Liver (tissue), 9 donors: Measurements from ENCODE around the gene ITLN2. TPM values are rescaled to one million over a fixed set of nuclear protein-coding genes. Genes with fewer than 3 reads are reported as not detected.

Source experiments
- DNase-seq: peaks from one replicate; pipeline ENCODE4 v3.0.0-alpha.2; 2017; ENCODE audit warnings: low spot score
- H3K27ac ChIP-seq, 2 donors: one replicate each; pipeline ENCODE4 v1.7.0; 2013; ENCODE audit warnings: inconsistent platforms in 2 of 2, low read length in 2 of 2, control low read depth in 1 of 2, low read depth in 1 of 2, mild to moderate bottlenecking in 1 of 2
- H3K27me3 ChIP-seq, 4 donors: one replicate each; pipeline versions ENCODE4 v1.6.1 to v1.7.0; 2013; ENCODE audit warnings: low read length in 3 of 4, inconsistent platforms in 1 of 4, mild to moderate bottlenecking in 1 of 4, moderate library complexity in 1 of 4; ENCODE audit not compliant: control insufficient read depth in 4 of 4, insufficient read depth in 4 of 4
- H3K36me3 ChIP-seq, 4 donors: one replicate each; pipeline versions ENCODE4 v1.6.1 to v1.7.0; 2013; ENCODE audit warnings: low read length in 3 of 4, mild to moderate bottlenecking in 3 of 4, low read depth in 1 of 4, moderate library complexity in 1 of 4; ENCODE audit not compliant: control insufficient read depth in 4 of 4, insufficient read depth in 3 of 4
- H3K4me1 ChIP-seq, 4 donors: one replicate each; pipeline versions ENCODE4 v1.6.1 to v1.7.0; 2013; ENCODE audit warnings: low read length in 3 of 4, mild to moderate bottlenecking in 3 of 4, moderate library complexity in 1 of 4; ENCODE audit not compliant: control insufficient read depth in 4 of 4, insufficient read depth in 4 of 4
- H3K4me3 ChIP-seq, 3 donors: one replicate each; pipeline versions ENCODE4 v1.6.1 to v1.7.0; 2013; ENCODE audit warnings: low read length in 3 of 3, control low read depth in 1 of 3, low read depth in 1 of 3, mild to moderate bottlenecking in 1 of 3
- H3K9ac ChIP-seq, 2 donors: one replicate each; pipeline ENCODE4 v1.7.0; 2013; ENCODE audit warnings: low read length in 2 of 2, mild to moderate bottlenecking in 2 of 2, moderate library complexity in 2 of 2, control low read depth in 1 of 2, low read depth in 1 of 2
- H3K9me3 ChIP-seq, 4 donors: one replicate each; pipeline versions ENCODE4 v1.6.1 to v1.7.0; 2013; ENCODE audit warnings: low read length in 3 of 4; ENCODE audit not compliant: control insufficient read depth in 4 of 4
- ATF3 ChIP-seq: IDR thresholded peaks from 2 replicates; pipeline ENCODE4 v1.6.1; 2016; ENCODE audit warnings: antibody characterized with exemption
- EGR1 ChIP-seq, 2 donors: IDR thresholded peaks; 2 replicates each; pipeline ENCODE4 v1.6.1; 2016 to 2018; ENCODE audit warnings: antibody characterized with exemption in 2 of 2, low read depth in 2 of 2
- FOXA1 ChIP-seq: IDR thresholded peaks from 2 replicates; pipeline ENCODE4 v1.6.1; 2016; ENCODE audit warnings: antibody characterized with exemption
- FOXA2 ChIP-seq: IDR thresholded peaks from 2 replicates; pipeline ENCODE4 v1.6.1; 2016; ENCODE audit warnings: antibody characterized with exemption
- GABPA ChIP-seq, 2 donors: IDR thresholded peaks in 1 of 2; conservative IDR thresholded peaks in 1 of 2; 2 replicates each; pipeline ENCODE4 v1.6.1; 2016; ENCODE audit warnings: antibody characterized with exemption in 2 of 2, mild to moderate bottlenecking in 1 of 2, moderate library complexity in 1 of 2
- HNF4A ChIP-seq, 2 donors: conservative IDR thresholded peaks; 2 replicates each; pipeline ENCODE4 v1.6.1; 2016; ENCODE audit warnings: antibody characterized with exemption in 2 of 2, mild to moderate bottlenecking in 2 of 2
- HNF4G ChIP-seq: IDR thresholded peaks from 2 replicates; pipeline ENCODE4 v1.6.1; 2016; ENCODE audit warnings: antibody characterized with exemption
- JUND ChIP-seq, 2 donors: IDR thresholded peaks; 2 replicates each; pipeline ENCODE4 v1.6.1; 2016; ENCODE audit warnings: antibody characterized with exemption in 2 of 2
- NR2F2 ChIP-seq: IDR thresholded peaks from 2 replicates; pipeline ENCODE4 v1.6.1; 2016; ENCODE audit warnings: antibody characterized with exemption
- RAD21 ChIP-seq, 2 donors: IDR thresholded peaks; 2 replicates each; pipeline ENCODE4 v1.6.1; 2016; ENCODE audit warnings: antibody characterized with exemption in 2 of 2, mild to moderate bottlenecking in 2 of 2
- REST ChIP-seq: IDR thresholded peaks from 2 replicates; pipeline ENCODE4 v1.6.1; 2016; ENCODE audit warnings: antibody characterized with exemption, mild to moderate bottlenecking
- RXRA ChIP-seq, 2 donors: IDR thresholded peaks; 2 replicates each; pipeline ENCODE4 v1.6.1; 2017 to 2018; ENCODE audit warnings: antibody characterized with exemption in 2 of 2, mild to moderate bottlenecking in 1 of 2
- SP1 ChIP-seq: IDR thresholded peaks from 2 replicates; pipeline ENCODE4 v1.6.1; 2018; ENCODE audit warnings: antibody characterized with exemption, mild to moderate bottlenecking
- TAF1 ChIP-seq: conservative IDR thresholded peaks from 2 replicates; pipeline ENCODE4 v1.6.1; 2016; ENCODE audit warnings: antibody characterized with exemption, mild to moderate bottlenecking
- YY1 ChIP-seq: IDR thresholded peaks from 2 replicates; pipeline ENCODE4 v1.6.1; 2016; ENCODE audit warnings: antibody characterized with exemption, mild to moderate bottlenecking
- ZBTB33 ChIP-seq: IDR thresholded peaks from 2 replicates; pipeline ENCODE4 v1.6.1; 2016; ENCODE audit warnings: antibody characterized with exemption
- WGBS: extraction: QIAGEN DNeasy Blood & Tissue Kit; methylation state at CpG from one replicate; pipeline ENCODE4 v1.1.7; 2013; 5-methylcytosine and 5-hydroxymethylcytosine counted together
- polyA plus RNA-seq, 2 donors: library from polyadenylated mRNA; stranded (reverse) in 1 of 2; unstranded in 1 of 2; fragments of 200-250 nt in 1 of 2; fragments of >200 nt in 1 of 2; fragmentation: Nextera tagmentation in 1 of 2; extraction: Ambion mirVana in 1 of 2; gene quantifications; one replicate each; pipeline versions ENCODE4 v1.2.1 to v1.2.3, GENCODE V29; 2013 to 2015
- total RNA-seq, 2 donors: library from RNA; depleted of rRNA; stranded (reverse); fragments of >200 nt; gene quantifications; one replicate each; pipeline ENCODE4 v1.2.3, GENCODE V29; 2014
- TF ChIP-seq, protein P1 (sequence below): fragments of 150-350 bp; IDR thresholded peaks from 2 replicates; pipeline ENCODE4 v1.5.1; 2017; ENCODE audit warnings: improper control_type of control experiment, low read depth, low read length; ENCODE audit not compliant: missing input control
- donor health status: healthy.
- donor health status: healthy.
- donor health status: healthy.
- donor health status: healthy.
- donor health status: healthy.

Gene ITLN2
- total RNA-seq (under 1 TPM in 1 of 2 donors, not detected in 1; 0.50 TPM), polyA plus RNA-seq (under 1 TPM in 1 of 2 donors, not detected in 1; 0.12 TPM)

DNA sequence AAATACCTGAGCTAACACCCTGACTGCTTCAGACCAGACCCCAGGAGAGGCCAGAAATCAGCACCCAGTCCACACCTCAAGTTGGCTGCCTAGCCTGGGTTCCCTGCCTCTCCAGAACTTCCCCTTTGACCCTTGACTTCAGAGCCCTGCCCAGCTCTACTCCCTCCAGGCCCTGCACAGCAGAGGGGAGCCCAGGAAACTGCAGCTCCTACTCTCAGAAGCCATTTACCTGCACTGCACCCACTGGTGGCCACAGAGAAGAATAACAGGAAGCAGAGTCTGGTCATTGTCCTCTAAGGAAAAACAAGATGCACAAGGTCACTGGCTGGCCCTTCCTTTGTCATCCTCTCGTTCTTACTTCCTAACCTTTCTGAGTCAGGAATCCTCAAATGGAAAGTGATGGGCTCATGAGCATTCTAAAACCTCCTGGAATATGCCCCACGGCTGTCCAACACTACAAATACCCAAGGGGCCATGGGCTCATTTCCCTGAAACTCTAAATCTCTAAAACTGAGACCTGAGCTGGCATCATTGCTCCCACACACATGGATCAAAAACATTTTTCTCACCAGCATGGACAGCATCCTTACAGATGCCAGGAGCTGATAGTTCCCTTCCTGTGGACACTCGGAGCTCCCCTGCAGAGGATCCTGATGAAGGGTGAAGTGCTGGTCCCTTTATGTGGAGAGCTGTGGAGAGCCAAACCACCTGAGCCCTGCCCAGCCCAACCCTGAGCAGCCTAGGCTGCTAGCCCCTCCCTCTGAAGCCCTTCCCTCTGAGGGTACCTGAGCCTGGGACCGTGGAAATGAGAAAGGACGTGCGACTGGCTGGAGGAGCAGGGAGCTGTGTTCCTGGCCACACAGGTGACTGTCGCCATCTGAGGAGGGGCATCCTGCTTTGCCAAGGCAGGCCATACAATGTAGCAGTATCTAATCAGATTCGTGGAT, at the start of gene ITLN2:
ITLN2 (minus strand) TSS at position 652 of the 947 bp plus-strand sequence; CDS start at position 584, 68 bp downstream.
- no peaks in the 10 kb centered on the region for H3K27me3 ChIP-seq

GRCh38 chr1:161001525-161001924, 46.9 kb upstream of the ITLN2 start:
- H3K9me3 ChIP-seq = no peaks in the 10 kb centered on the region
- TF ChIP-seq NR2F2 (no peak), RAD21 (IDR thresholded peaks at IDR 0.05) (no peak), GABPA (IDR thresholded peaks at IDR 0.05 in 1 of 2, conservative IDR thresholded peaks at IDR 0.05 in 1 of 2) (no peak), SP1 (no peak), JUND (IDR thresholded peaks at IDR 0.05) (no peak), REST (no peak), HNF4A (conservative IDR thresholded peaks at IDR 0.05) (no peak), RXRA (IDR thresholded peaks at IDR 0.05) (no peak), ZBTB33 (no peak), ATF3 (no peak), FOXA1 (no peak), TAF1 (no peak), YY1 (no peak), FOXA2 (no peak), HNF4G (no peak), EGR1 (IDR thresholded peaks at IDR 0.05; ENCODE audit: low read depth in 2 of 2) (no peak)
- TF ChIP-seq, protein P1, sequence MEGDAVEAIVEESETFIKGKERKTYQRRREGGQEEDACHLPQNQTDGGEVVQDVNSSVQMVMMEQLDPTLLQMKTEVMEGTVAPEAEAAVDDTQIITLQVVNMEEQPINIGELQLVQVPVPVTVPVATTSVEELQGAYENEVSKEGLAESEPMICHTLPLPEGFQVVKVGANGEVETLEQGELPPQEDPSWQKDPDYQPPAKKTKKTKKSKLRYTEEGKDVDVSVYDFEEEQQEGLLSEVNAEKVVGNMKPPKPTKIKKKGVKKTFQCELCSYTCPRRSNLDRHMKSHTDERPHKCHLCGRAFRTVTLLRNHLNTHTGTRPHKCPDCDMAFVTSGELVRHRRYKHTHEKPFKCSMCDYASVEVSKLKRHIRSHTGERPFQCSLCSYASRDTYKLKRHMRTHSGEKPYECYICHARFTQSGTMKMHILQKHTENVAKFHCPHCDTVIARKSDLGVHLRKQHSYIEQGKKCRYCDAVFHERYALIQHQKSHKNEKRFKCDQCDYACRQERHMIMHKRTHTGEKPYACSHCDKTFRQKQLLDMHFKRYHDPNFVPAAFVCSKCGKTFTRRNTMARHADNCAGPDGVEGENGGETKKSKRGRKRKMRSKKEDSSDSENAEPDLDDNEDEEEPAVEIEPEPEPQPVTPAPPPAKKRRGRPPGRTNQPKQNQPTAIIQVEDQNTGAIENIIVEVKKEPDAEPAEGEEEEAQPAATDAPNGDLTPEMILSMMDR = no peak
- no peak overlapping the region for H3K9ac ChIP-seq
- 86% methylated on average over 5 of the region's 5 CpGs for WGBS
- DNase-seq = no peak
- H3K4me3 ChIP-seq = no peak overlapping the region
- peaks cover 2 to 35% (median 26%) of the 10 kb centered on the region in 4 donors for H3K36me3 ChIP-seq
- H3K27me3 ChIP-seq = no peaks in the 10 kb centered on the region
- no peak overlapping the region for H3K27ac ChIP-seq
- H3K4me1 ChIP-seq = peaks cover 0 to 5% (median 1%) of the 10 kb centered on the region in 4 donors

More for the DNA sequence above, at the start of gene ITLN2:
- WGBS = 77% methylated on average over 8 of the region's 8 CpGs
- TF ChIP-seq EGR1 (IDR thresholded peaks at IDR 0.05; ENCODE audit: low read depth in 2 of 2) (no peak), RAD21 (IDR thresholded peaks at IDR 0.05) (peak; percentile 61 to 81)
- TF ChIP-seq, protein P1 = peak; percentile 63
- peak; percentile 54 for DNase-seq
- H3K4me3 ChIP-seq = no peak within 1 kb of the TSS
- no peaks in the 10 kb centered on the region for H3K36me3 ChIP-seq
- no peaks in the 10 kb centered on the region for H3K4me1 ChIP-seq
- H3K9ac ChIP-seq = no peak within 1 kb of the TSS
- H3K9me3 ChIP-seq = no peaks in the 10 kb centered on the region
- H3K27ac ChIP-seq = no peak within 1 kb of the TSS
